Neuronal stem cell (in vitro differentiated cells): ENCODE data around the gene MRPS31.

ENCODE experiments used
- DNase-seq: peaks from one replicate; pipeline ENCODE4 v3.0.0-alpha.2; 2013; ENCODE audit warnings: low spot score
- H2AFZ ChIP-seq: one replicate; pipeline ENCODE4 v1.6.1; 2013; ENCODE audit warnings: mild to moderate bottlenecking, low read length, inconsistent platforms
- H2AK5ac ChIP-seq: 2 replicates; pipeline ENCODE4 v1.6.1; 2013; ENCODE audit warnings: low read depth, mild to moderate bottlenecking, inconsistent platforms, low read length, moderate library complexity, mixed read lengths
- H2BK120ac ChIP-seq: 2 replicates; pipeline ENCODE4 v1.6.1; 2013; ENCODE audit warnings: low read depth, mild to moderate bottlenecking, inconsistent platforms, low read length, moderate library complexity, mixed read lengths
- H2BK12ac ChIP-seq: one replicate; pipeline ENCODE4 v1.6.1; 2013; ENCODE audit warnings: low read length, inconsistent platforms
- H2BK15ac ChIP-seq: 2 replicates; pipeline ENCODE4 v1.6.1; 2013; ENCODE audit warnings: mild to moderate bottlenecking, low read length, inconsistent platforms, mixed read lengths
- H2BK5ac ChIP-seq: one replicate; pipeline ENCODE4 v1.6.1; 2013; ENCODE audit warnings: inconsistent platforms, mild to moderate bottlenecking, low read length, moderate library complexity
- H3K14ac ChIP-seq: one replicate; pipeline ENCODE4 v1.6.1; 2013; ENCODE audit warnings: low read length, inconsistent platforms
- H3K18ac ChIP-seq: 2 replicates; pipeline ENCODE4 v1.6.1; 2013; ENCODE audit warnings: low read length, inconsistent platforms
- H3K23ac ChIP-seq: 2 replicates; pipeline ENCODE4 v1.6.1; 2013; ENCODE audit warnings: low read depth, mild to moderate bottlenecking, mixed read lengths, low read length, inconsistent platforms; ENCODE audit not compliant: poor library complexity
- H3K27ac ChIP-seq: replicated peaks from 3 replicates; pipeline ENCODE4 v1.5.1; 2013; ENCODE audit warnings: low read length, inconsistent platforms
- H3K27me3 ChIP-seq, 3 experiments: 2 replicates each; pipeline ENCODE4 v1.6.1; 2013; ENCODE audit warnings: low read length in 3 of 3, mild to moderate bottlenecking in 2 of 3, inconsistent platforms in 1 of 3, low read depth in 1 of 3, mixed read lengths in 1 of 3, moderate library complexity in 1 of 3; ENCODE audit not compliant: control insufficient read depth in 3 of 3, insufficient read depth in 3 of 3
- H3K36me3 ChIP-seq, 2 donors: replicated peaks in 1 of 2; 2 replicates each; pipeline ENCODE4 v1.6.1; 2013; ENCODE audit warnings: low read length in 2 of 2; ENCODE audit not compliant: control insufficient read depth in 2 of 2, insufficient read depth in 2 of 2
- H3K4ac ChIP-seq: 2 replicates; pipeline ENCODE4 v1.6.1; 2013; ENCODE audit warnings: inconsistent platforms, mild to moderate bottlenecking, low read length, moderate library complexity
- H3K4me1 ChIP-seq, 2 donors: 1 replicate in 1 of 2; 2 replicates in 1 of 2; pipeline ENCODE4 v1.6.1; 2013; ENCODE audit warnings: low read length in 2 of 2, low read depth in 1 of 2; ENCODE audit not compliant: control insufficient read depth in 2 of 2, insufficient read depth in 1 of 2
- H3K4me2 ChIP-seq: one replicate; pipeline ENCODE4 v1.6.1; 2013; ENCODE audit warnings: mild to moderate bottlenecking, low read length, inconsistent platforms; ENCODE audit not compliant: insufficient read depth, poor library complexity, severe bottlenecking
- H3K4me3 ChIP-seq, 2 donors: 2 replicates each; pipeline ENCODE4 v1.5.1; 2013; ENCODE audit warnings: low read length in 2 of 2, mild to moderate bottlenecking in 2 of 2, inconsistent platforms in 1 of 2, moderate library complexity in 1 of 2
- H3K79me1 ChIP-seq: one replicate; pipeline ENCODE4 v1.6.1; 2013; ENCODE audit warnings: low read depth, mild to moderate bottlenecking, inconsistent platforms, low read length, moderate library complexity
- H3K9ac ChIP-seq: one replicate; pipeline ENCODE4 v1.6.1; 2013; ENCODE audit warnings: mild to moderate bottlenecking, low read depth, low read length, inconsistent platforms; ENCODE audit not compliant: poor library complexity
- H3K9me3 ChIP-seq, 2 donors: replicated peaks in 1 of 2; 2 replicates each; pipeline versions ENCODE3 to v1.6.1; 2013; ENCODE audit warnings: low read length in 2 of 2, mild to moderate bottlenecking in 2 of 2, inconsistent platforms in 1 of 2, low read depth in 1 of 2, mixed read lengths in 1 of 2, moderate library complexity in 1 of 2; ENCODE audit not compliant: control insufficient read depth in 2 of 2, insufficient read depth in 1 of 2
- H4K8ac ChIP-seq: one replicate; pipeline ENCODE4 v1.6.1; 2013; ENCODE audit warnings: low read depth, mild to moderate bottlenecking, inconsistent platforms, low read length, moderate library complexity
- H4K91ac ChIP-seq: one replicate; pipeline ENCODE4 v1.6.1; 2013; ENCODE audit warnings: low read length, low read depth, mild to moderate bottlenecking, inconsistent platforms; ENCODE audit not compliant: poor library complexity
- WGBS, 2 donors: extraction: QIAGEN DNeasy Blood & Tissue Kit; methylation state at CpG; one replicate each; pipeline ENCODE4 v1.1.7; 2013; ENCODE audit warnings: missing lambda C conversion rate in 2 of 2, mixed read lengths in 1 of 2; ENCODE audit not compliant: insufficient read length in 2 of 2, insufficient replicate concordance in 1 of 2; ENCODE audit errors: extremely low coverage in 2 of 2; 5-methylcytosine and 5-hydroxymethylcytosine counted together

MRPS31 gene

GRCh38 chr13:40806241-40806640 is 35.3 kb upstream of the MRPS31 start:
- Histone ChIP-seq H3K4me1 (no peaks in the 10 kb centered on the region), H3K27me3 (no peaks in the 10 kb centered on the region), H2BK5ac (no peak overlapping the region), H3K14ac (no peak overlapping the region), H4K91ac (no peak overlapping the region), H3K4me2 (no peak overlapping the region), H3K9me3 (no peaks in the 10 kb centered on the region), H3K18ac (no peak overlapping the region), H3K9ac (no peak overlapping the region), H3K4me3 (no peak overlapping the region), H2BK120ac (no peak overlapping the region), H3K4ac (no peak overlapping the region), H2BK12ac (no peak overlapping the region), H3K27ac (no peak overlapping the region), H3K79me1 (peaks cover 2% of the 10 kb centered on the region), H3K23ac (no peak overlapping the region), H2AK5ac (no peak overlapping the region), H3K36me3 (peaks cover 32 to 92% of the 10 kb centered on the region in 2 donors), H4K8ac (no peak overlapping the region), H2BK15ac (no peak overlapping the region), H2AFZ (no peak overlapping the region)
- no peak for DNase-seq
- WGBS, 2 donors, result no CpG with 5 or more reads among the region's 1 CpG

GRCh38 chr13:40803316-40803715 is 32.3 kb upstream of the MRPS31 start:
- H2BK120ac ChIP-seq, result no peak overlapping the region
- no peak overlapping the region for H4K8ac ChIP-seq
- H3K18ac ChIP-seq, result no peak overlapping the region
- no peak overlapping the region for H3K4me3 ChIP-seq
- H3K9ac ChIP-seq, result no peak overlapping the region
- H2BK5ac ChIP-seq, result no peak overlapping the region
- no peak overlapping the region for H2BK15ac ChIP-seq
- no peak overlapping the region for H3K27ac ChIP-seq
- no peaks in the 10 kb centered on the region for H3K79me1 ChIP-seq
- no peaks in the 10 kb centered on the region for H3K27me3 ChIP-seq
- no peaks in the 10 kb centered on the region for H3K4me1 ChIP-seq
- no peak overlapping the region for H2BK12ac ChIP-seq
- no peak overlapping the region for H3K4me2 ChIP-seq
- no peaks in the 10 kb centered on the region for H3K9me3 ChIP-seq
- no CpG with 5 or more reads among the region's 5 CpGs for WGBS, 2 donors
- H4K91ac ChIP-seq, result no peak overlapping the region
- no peak overlapping the region for H2AFZ ChIP-seq
- no peak overlapping the region for H3K23ac ChIP-seq
- H3K14ac ChIP-seq, result no peak overlapping the region
- peaks cover 32 to 95% of the 10 kb centered on the region in 2 donors for H3K36me3 ChIP-seq
- no peak overlapping the region for H2AK5ac ChIP-seq
- DNase-seq, result no peak
- no peak overlapping the region for H3K4ac ChIP-seq

- Histone ChIP-seq H2BK120ac (no peak overlapping the region), H2AK5ac (no peak overlapping the region), H3K4me2 (no peak overlapping the region), H3K36me3 (peaks cover 27 to 91% of the 10 kb centered on the region in 2 donors), H3K9me3 (no peaks in the 10 kb centered on the region), H2BK5ac (no peak overlapping the region), H2BK15ac (no peak overlapping the region), H3K4ac (no peak overlapping the region), H3K4me1 (no peaks in the 10 kb centered on the region), H3K27me3 (no peaks in the 10 kb centered on the region), H4K8ac (no peak overlapping the region), H2AFZ (no peak overlapping the region), H2BK12ac (no peak overlapping the region), H3K79me1 (no peaks in the 10 kb centered on the region), H3K18ac (no peak overlapping the region), H3K23ac (no peak overlapping the region), H4K91ac (no peak overlapping the region), H3K14ac (no peak overlapping the region), H3K9ac (no peak overlapping the region), H3K27ac (no peak overlapping the region), H3K4me3 (no peak overlapping the region)
- no CpG with 5 or more reads among the region's 6 CpGs for WGBS, 2 donors
- DNase-seq, result no peak
These were observed 30.5 kb upstream of the MRPS31 start for GRCh38 chr13:40801255-40802217.

GRCh38 chr13:40800559-40800958 is 29.6 kb upstream of the MRPS31 start:
- H3K79me1 ChIP-seq, result no peaks in the 10 kb centered on the region
- H2AK5ac ChIP-seq, result no peak overlapping the region
- no peak overlapping the region for H3K9ac ChIP-seq
- no peak overlapping the region for H3K27ac ChIP-seq
- H3K36me3 ChIP-seq, result peaks cover 31 to 91% of the 10 kb centered on the region in 2 donors
- no peak overlapping the region for H3K4me2 ChIP-seq
- H2BK120ac ChIP-seq, result no peak overlapping the region
- H3K14ac ChIP-seq, result no peak overlapping the region
- no peak overlapping the region for H2BK5ac ChIP-seq
- no CpG with 5 or more reads among the region's 5 CpGs for WGBS, 2 donors
- H4K91ac ChIP-seq, result no peak overlapping the region
- H3K23ac ChIP-seq, result no peak overlapping the region
- H2BK12ac ChIP-seq, result no peak overlapping the region
- H3K4me1 ChIP-seq, result peaks cover 0 to 2% of the 10 kb centered on the region in 2 donors
- H4K8ac ChIP-seq, result no peak overlapping the region
- no peak for DNase-seq
- H3K18ac ChIP-seq, result no peak overlapping the region
- H3K27me3 ChIP-seq, result no peaks in the 10 kb centered on the region
- H2BK15ac ChIP-seq, result no peak overlapping the region
- H3K4me3 ChIP-seq, result no peak overlapping the region
- H3K9me3 ChIP-seq, result no peaks in the 10 kb centered on the region
- no peak overlapping the region for H2AFZ ChIP-seq
- H3K4ac ChIP-seq, result no peak overlapping the region
